ENCODE results near the gene MYO7B.
"Not testable (repeated sequence)": the region's sequence is repeated elsewhere in the genome, so short reads cannot be mapped to it uniquely, and the experiment has no call there.

Gene MYO7B

GRCh38 chr2:127552846-127553245 is 17.4 kb downstream of the MYO7B start:
- no peak for DNase-seq

DNA sequence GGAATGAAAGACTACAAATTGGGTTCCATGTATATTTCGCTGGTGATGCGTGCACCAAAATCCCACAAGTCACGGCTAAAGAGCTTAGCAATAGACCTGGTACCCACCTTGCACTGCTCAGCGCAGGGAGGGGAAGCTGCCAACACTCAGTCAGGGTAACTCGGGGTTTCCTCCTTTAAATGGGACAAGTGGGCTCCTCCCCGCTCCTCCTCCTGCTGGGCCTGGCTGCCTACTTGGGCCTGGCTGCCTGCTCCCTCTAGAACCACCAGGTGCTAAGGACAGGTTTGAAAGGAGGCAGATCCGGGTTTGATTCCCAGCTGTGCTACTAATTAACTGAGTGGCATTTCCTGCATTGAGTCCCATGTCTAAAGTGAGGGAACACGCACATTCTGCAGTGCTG is 23.4 kb downstream of the MYO7B start:
- no peak for DNase-seq

GRCh38 chr2:127559454-127559853 is 24.0 kb downstream of the MYO7B start:
- DNase-seq = no peak

DNA sequence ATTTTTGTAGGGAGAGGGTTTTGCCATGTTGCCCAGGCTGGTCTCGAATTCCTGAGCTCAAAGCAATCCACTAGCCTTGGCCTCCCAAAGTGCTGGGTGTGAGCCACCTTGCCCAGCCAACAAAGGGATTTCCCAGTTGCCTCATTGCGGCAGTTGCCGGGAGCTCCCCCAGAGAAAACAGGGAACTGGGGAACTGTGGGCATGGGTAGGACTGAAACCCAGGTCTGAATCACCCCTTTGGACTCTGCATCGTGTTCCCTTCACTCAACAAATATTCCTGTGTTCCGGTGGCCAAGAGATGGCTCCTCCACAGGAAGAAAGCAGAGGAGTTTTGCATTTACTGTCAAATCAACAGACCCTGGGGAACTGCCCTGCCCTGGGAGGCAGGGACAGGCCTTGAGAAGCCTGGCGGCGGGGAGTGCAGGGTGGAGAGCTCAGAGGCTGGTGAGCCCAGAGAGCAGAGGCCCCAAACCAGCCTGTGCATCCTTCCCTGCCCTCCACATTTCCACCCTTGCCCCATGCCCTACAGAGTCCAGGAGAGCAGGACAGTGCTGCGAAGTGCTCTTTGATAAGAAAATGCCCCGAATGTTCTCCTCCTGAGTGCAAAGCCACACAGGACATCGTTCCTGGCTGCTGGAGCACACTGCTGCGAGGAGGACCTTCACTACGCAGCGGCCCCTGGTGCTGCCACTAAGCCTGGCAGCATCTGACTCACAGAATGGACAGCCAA is 24.9 kb downstream of the MYO7B start:
- peak; percentile 89 for DNase-seq

- DNase-seq = peak; percentile 29
Measured at GRCh38 chr2:127560931-127561280, 25.4 kb downstream of the MYO7B start.

GRCh38 chr2:127561371-127561770 is 25.9 kb downstream of the MYO7B start:
- DNase-seq = no peak

- DNase-seq = peak; percentile 87
Measured at GRCh38 chr2:127562936-127563335, 27.5 kb downstream of the MYO7B start.

DNA sequence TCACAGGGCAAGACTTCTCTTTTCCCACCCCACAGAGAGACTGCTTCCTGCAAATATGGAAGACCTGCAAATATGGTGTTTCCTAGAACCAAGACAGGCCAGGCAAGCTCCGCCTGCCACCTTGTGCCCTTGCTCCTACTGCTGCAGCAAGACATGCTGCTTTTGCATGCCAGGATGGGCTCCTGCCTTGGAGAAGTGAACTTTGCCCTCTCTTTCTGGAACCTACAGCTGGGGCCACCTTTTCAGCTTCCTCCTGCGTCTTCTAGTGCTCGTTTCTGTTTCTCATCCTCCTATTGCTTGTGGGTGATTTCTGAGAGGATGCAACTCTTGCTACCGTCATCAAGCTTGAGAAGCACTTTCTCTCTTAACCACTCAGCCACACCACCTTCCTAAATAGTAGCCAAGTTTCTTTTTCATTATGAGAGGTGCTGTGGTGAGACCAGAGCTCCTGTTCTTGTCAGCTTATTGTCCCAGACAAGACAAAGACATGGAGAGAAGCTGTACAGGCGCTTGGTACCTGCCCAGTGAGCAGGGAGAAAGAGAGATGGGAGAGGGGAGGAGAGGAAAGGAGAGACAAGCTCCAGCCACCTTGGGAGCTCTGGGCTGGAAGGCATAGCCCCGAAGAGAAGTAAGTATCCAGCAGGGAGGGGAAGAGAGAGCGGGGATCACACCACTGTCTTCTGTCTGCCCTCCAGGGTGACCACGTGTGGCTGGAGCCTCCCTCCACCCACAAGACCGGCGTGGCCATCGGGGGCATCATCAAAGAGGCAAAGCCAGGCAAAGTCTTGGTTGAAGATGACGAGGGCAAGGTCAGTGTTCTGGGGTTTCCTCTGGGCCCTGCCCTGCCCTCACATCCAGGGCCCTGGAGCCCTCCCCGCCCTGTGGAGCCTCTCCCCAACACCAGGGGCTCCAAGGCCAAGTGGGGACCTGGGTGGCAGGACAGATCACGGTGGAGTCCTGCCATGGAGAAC is 28.3 kb downstream of the MYO7B start:
- DNase-seq = peak; percentile 90

GRCh38 chr2:127564429-127565260 is 29.2 kb downstream of the MYO7B start:
- DNase-seq = no peak

- no peak for DNase-seq
Measured at GRCh38 chr2:127565261-127566138, 30.0 kb downstream of the MYO7B start.

DNA sequence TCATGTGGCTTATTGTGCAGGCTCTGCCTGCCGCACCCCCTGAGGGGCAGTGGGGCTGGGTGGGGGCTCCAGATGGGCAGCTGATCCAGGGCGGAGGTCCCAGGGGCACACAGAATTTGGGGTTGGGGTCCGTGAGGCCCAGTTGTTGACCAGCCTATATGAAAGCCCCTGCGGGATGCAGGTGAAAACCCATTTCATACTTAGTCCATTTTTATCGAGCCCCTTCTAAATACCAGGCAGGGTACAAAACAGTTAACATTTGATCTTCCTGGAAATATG is 30.6 kb downstream of the MYO7B start:
- no peak for DNase-seq

- no peak for DNase-seq
Measured at GRCh38 chr2:127566576-127566975, 31.1 kb downstream of the MYO7B start.

GRCh38 chr2:127567351-127567854 is 31.9 kb downstream of the MYO7B start:
- DNase-seq = no peak

DNA sequence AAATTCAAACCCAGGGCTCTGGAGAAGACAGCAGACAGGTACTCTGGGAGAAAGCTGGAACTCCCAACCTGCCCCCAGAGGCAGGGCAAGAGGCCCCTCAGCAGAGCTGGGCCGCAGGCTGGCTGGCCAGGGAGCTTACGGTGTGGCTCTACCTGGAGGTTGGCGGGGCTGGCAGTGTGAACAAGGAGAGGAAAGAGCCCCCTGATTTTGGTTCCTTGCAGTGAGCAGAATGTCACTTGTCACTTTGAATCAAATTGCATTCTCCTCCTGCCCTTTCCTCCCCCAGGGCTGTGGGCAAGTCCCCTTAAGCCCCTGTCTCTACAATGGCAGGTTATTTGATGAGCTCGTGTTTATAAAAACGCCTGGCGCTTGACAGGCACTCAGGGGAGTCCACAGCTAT is 32.6 kb downstream of the MYO7B start:
- DNase-seq = no peak

DNA sequence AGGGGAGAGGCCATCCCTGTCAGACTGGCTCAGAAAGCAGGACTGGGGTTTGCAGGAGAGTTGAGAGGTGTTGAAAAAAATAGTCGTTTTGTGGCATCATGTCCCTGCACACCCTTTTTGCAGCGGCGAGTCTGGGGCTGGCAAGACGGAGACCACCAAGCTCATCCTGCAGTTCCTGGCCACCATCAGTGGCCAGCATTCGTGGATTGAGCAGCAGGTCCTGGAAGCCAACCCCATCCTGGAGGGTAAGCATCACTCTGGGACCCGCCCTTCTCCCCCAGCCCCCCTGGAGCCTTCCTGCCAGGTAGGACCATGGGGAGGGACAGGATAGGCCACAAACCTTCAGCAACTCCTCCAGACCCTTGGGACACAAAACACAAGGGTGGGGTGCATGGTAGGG is 34.2 kb downstream of the MYO7B start:
- DNase-seq = no peak

DNA sequence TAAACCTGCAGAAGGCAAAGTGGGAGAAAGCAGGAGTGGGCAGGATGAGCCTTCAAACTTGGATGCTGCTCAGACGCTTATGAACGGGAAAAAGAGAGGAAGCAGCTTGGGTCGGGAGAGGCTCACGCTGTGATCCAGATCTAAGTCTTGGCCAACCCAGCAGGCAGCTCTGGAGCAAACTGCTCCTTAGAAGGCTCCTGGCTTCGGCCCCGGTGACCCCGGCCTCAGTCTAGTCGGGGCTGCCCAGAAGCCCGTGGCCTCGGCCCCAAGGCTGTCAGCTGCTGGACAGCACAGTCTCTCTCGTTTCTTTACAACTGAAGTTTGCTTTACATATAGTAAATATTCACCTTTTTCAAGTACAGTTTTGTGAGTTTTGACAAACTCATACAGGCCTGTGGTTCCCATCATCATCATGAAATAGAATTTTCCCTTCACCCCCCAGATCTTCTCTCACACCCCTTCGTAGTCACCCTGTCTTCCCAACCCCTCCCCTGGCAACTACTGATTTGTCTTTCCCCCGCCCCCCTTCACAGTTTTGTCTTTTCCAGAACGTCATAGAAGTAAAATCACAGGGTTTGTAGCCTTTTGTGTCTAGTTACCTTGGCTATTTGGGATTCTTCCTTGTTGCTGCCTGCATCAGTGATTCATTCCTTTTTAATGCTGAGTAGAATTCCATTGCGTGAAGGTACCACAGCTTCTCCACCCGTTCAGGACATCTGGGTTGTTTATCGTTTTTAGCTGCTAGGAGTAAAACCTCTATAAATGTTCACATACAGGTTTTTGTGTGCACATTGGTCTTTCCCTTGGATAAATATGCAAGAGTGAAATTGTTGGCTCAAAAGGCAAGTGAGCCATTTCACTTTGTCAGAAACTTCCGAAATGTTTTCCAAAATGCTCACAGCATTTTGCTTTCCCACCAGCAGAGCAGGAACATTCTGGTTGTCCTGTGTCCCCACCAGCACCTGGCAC is 35.1 kb downstream of the MYO7B start:
- DNase-seq = no peak

- DNase-seq = not testable (repeated sequence)
Measured at GRCh38 chr2:127572352-127572751, 36.9 kb downstream of the MYO7B start.

DNA sequence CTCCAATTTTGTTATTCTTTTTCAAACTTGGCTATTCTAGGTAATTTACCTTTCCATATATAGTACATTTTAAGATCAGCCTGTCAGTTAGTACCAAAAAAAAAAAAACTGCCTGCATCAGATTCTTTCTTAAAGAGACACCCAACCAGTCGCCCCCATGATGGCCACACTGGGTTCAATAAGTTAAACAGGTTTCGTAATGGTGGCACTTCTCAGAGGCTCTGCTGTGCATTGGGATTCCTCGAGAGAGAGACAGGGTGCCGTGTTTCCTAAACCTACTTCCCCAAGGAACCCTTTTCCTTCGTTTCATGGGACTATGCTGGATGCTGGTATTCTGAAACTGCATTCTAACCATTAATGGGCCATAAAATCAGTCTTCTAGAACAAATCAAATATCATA is 37.4 kb downstream of the MYO7B start:
- DNase-seq = no peak

- no peak for DNase-seq
Measured at GRCh38 chr2:127573298-127573697, 37.8 kb downstream of the MYO7B start.

GRCh38 chr2:127573771-127574170 is 38.3 kb downstream of the MYO7B start:
- DNase-seq = no peak

DNA sequence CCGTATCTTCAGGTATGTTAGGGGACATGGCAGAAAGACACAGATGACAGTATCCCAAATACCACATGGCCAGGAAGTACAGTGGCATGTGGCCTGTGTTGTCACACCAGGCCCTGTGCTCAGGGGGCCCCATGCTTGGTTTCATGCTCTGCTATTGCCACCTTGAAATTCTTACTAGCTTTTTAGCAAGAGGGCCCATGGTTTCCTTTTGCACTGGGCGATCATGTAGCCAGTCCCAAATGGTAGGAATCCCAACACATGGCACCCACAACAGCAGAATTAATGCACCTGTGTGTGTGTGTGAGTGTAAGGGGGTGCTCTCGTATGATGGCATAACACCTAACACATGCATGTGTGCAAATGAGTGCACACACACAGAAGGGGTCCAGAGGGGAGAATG is 39.2 kb downstream of the MYO7B start:
- DNase-seq = no peak

Measured in suppressor macrophage treated with lipopolysaccharide for 4 hours (primary cell).